Pancreas (tissue), 10 donors: Measurements from ENCODE around the gene CTIF. TPM values are rescaled to one million over a fixed set of nuclear protein-coding genes. Genes with fewer than 3 reads are reported as not detected.

Experiments
- ATAC-seq, 4 donors: fragments of 200-7000 bp; cut with Tn5 transposase; one replicate each; pipeline versions ENCODE4 v1.8.0 to v1.9.1; 2020; ENCODE audit warnings: mild to moderate bottlenecking in 4 of 4, moderate library complexity in 4 of 4
- DNase-seq, 6 donors: peaks; one replicate each; pipeline ENCODE4 v3.0.0-alpha.2; 2020
- FAIRE-seq: peaks from 2 replicates; lab custom pipeline; 2012; peaks lifted over from hg19 to GRCh38; lab: Jason Lieb, UNC
- H3K27ac ChIP-seq, 4 donors: fragments of 200-600 bp; sonication (generic); 1 replicate in 3 of 4; 2 replicates in 1 of 4; pipeline versions ENCODE4 v1.5.0 to v1.8.0; 2020
- H3K27me3 ChIP-seq, 4 donors: fragments of 200-600 bp; one replicate each; pipeline ENCODE4 v1.8.0; 2021
- H3K36me3 ChIP-seq, 3 donors: fragments of 200-600 bp; sonication (generic) in 1 of 3; one replicate each; pipeline versions ENCODE4 v1.5.0 to v1.8.0; 2020 to 2021
- H3K4me1 ChIP-seq, 3 donors: fragments of 200-600 bp; one replicate each; pipeline ENCODE4 v1.8.0; 2021
- H3K4me3 ChIP-seq, 4 donors: fragments of 200-600 bp; sonication (generic) in 2 of 4; one replicate each; pipeline versions ENCODE4 v1.5.0 to v1.8.0; 2020 to 2021
- H3K9me3 ChIP-seq, 4 donors: fragments of 200-600 bp; one replicate each; pipeline ENCODE4 v1.8.0; 2021
- WGBS, 2 donors: extraction: QIAGEN DNeasy Blood & Tissue Kit; methylation state at CpG; one replicate each; pipeline ENCODE4 v1.1.7; 2013; 5-methylcytosine and 5-hydroxymethylcytosine counted together
- intact Hi-C, 3 donors: fragments of 100-400 bp; cut with DNase I; formaldehyde crosslinking; loops; one replicate each; pipeline versions ENCODE4 v1.11.1 to v1.14.2; 2022
- polyA plus RNA-seq, 2 donors: library from polyadenylated mRNA; stranded (reverse); fragments of 200-250 nt; gene quantifications; one replicate each; pipeline ENCODE4 v1.2.3, GENCODE V29; 2013
- total RNA-seq, 6 donors: library from RNA; stranded (reverse); fragmentation: NEBNext Ultra II Directional in 4 of 6; extraction: Animal tissue kit (Norgen Biotek cat#: 25700) in 4 of 6; gene quantifications; one replicate each; pipeline versions ENCODE4 v1.2.1 to v1.2.4, GENCODE V29; 2021 to 2023
- TF ChIP-seq, protein P1 (sequence below), 4 donors: fragments of 200-600 bp; sonication (generic) in 3 of 4; IDR thresholded peaks; one replicate each; pipeline versions ENCODE4 v1.5.0 to v1.8.0; 2021; ENCODE audit warnings: antibody characterized with exemption in 4 of 4
- donor health status: healthy with polysubstance abuse.
- donor health status: DM: no; HTN: no; CAD: no; lungs with moderate emphysema.
- donor health status: DM: no; HTN: no; CAD: no.
- donor health status: control.
- donor health status: control.
- donor health status: Bipolar disorder and iron deficiency.
- donor health status: DM: yes; HTN: yes; CAD: no.
- donor health status: DM: no; HTN: no; CAD: no.
- donor health status: DM: no; HTN: no; CAD: no.
- donor health status: DM: yes; HTN: yes; CAD: no.

Gene CTIF
- total and polyA plus RNA-seq, 8 donors, result 15.1 to 27.4 (median 16.7) TPM

DNA sequence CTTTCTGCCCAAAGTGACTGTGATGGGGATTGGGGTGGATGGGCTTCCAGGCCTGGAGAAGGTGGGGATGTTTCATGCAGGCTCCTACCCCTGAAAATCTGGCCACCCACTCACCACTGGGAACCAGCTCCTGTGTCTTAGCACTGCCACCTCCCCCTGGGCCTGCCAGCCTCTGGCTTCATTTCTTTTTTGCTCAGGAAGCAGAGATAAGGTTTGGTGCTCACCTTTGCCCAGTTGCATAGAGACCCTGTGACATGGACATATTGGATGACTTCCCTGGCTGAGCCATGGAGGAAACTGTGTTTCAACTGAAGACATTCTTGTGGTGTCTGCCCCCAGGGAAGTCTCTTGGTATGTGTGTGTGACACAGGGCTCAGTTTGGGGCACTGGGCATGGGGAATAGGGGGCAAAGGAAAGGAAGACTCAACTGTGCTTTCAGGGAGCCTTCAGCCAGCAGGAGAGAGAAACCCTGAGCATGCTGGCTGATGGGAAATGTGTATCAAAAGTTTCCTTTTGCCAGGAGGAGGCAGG is 16.7 kb downstream of the CTIF start:
- Histone ChIP-seq H3K9me3 (no peaks in the 10 kb centered on the region), H3K4me1 (no peaks in the 10 kb centered on the region), H3K27me3 (no peaks in the 10 kb centered on the region), H3K27ac (no peak overlapping the region), H3K36me3 (no peaks in the 10 kb centered on the region), H3K4me3 (no peak overlapping the region)
- intact Hi-C loops, result no loop called here
- TF ChIP-seq, protein P1, sequence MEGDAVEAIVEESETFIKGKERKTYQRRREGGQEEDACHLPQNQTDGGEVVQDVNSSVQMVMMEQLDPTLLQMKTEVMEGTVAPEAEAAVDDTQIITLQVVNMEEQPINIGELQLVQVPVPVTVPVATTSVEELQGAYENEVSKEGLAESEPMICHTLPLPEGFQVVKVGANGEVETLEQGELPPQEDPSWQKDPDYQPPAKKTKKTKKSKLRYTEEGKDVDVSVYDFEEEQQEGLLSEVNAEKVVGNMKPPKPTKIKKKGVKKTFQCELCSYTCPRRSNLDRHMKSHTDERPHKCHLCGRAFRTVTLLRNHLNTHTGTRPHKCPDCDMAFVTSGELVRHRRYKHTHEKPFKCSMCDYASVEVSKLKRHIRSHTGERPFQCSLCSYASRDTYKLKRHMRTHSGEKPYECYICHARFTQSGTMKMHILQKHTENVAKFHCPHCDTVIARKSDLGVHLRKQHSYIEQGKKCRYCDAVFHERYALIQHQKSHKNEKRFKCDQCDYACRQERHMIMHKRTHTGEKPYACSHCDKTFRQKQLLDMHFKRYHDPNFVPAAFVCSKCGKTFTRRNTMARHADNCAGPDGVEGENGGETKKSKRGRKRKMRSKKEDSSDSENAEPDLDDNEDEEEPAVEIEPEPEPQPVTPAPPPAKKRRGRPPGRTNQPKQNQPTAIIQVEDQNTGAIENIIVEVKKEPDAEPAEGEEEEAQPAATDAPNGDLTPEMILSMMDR (IDR thresholded peaks at IDR 0.05), result no peak
- ATAC-seq (no peak), DNase-seq (no peak), FAIRE-seq (no peak)

DNA sequence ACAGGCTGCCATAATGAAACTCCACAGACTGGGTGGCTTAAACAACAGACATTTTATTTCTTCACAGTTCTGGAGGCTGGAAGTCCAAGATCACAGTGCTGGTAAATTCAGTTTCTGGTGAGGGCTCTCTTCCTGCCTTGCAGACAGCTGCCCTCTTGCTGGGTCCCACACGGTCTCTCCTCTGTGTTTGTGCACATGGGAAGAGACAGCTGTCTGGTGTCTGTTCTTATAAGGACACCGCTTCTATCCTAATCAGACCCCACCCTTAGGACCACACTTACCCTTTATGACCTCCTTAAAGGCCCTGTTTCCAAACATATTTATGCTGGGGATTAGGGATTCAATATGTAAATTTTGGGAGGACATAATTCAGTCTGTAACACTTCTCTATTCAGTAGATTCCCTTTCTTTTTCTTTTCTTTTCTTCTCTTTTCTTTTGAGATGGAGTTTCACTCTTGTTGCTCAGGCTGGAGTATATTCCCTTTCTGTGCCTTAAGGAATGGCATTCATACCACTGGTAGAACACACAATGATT is 18.9 kb downstream of the CTIF start:
- H3K9me3 ChIP-seq, result no peaks in the 10 kb centered on the region
- FAIRE-seq (no peak), ATAC-seq (no peak), DNase-seq (no peak)
- no peaks in the 10 kb centered on the region for H3K4me1 ChIP-seq
- TF ChIP-seq, protein P1 (IDR thresholded peaks at IDR 0.05), result no peak
- H3K36me3 ChIP-seq, result no peaks in the 10 kb centered on the region
- no peak overlapping the region for H3K4me3 ChIP-seq
- 96% methylated on average over 2 of the region's 2 CpGs for WGBS, 2 donors
- intact Hi-C loops, result no loop called here
- H3K27me3 ChIP-seq, result no peaks in the 10 kb centered on the region
- no peak overlapping the region for H3K27ac ChIP-seq

DNA sequence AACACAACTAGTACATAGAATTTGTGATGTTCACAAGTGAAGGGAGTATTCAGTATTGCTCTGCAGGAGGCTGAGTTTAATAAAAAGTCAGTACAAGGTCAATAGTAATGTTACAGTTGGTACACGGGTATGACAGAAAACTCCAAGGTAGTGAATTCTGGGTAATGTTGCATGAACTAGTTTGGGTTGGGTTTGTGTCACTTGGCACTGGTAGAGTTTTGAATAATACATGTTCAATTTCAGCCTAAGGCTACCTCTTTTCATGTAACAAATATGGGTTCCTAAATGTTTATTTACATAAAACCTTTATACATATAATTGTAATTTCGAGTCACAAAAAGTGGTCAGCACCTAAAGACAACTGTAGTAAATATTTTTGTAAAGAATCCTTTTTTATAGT is 19.4 kb downstream of the CTIF start:
- no peaks in the 10 kb centered on the region for H3K27me3 ChIP-seq
- 69 to 72% methylated on average over 2 of the region's 2 CpGs for WGBS, 2 donors
- no peak for ATAC-seq
- no peak for DNase-seq
- FAIRE-seq, result no peak
- H3K9me3 ChIP-seq, result no peaks in the 10 kb centered on the region
- no peaks in the 10 kb centered on the region for H3K36me3 ChIP-seq
- H3K27ac ChIP-seq, result no peak overlapping the region
- TF ChIP-seq, protein P1 (IDR thresholded peaks at IDR 0.05), result no peak
- no peak overlapping the region for H3K4me3 ChIP-seq
- no peaks in the 10 kb centered on the region for H3K4me1 ChIP-seq
- intact Hi-C loops, result no loop called here

DNA sequence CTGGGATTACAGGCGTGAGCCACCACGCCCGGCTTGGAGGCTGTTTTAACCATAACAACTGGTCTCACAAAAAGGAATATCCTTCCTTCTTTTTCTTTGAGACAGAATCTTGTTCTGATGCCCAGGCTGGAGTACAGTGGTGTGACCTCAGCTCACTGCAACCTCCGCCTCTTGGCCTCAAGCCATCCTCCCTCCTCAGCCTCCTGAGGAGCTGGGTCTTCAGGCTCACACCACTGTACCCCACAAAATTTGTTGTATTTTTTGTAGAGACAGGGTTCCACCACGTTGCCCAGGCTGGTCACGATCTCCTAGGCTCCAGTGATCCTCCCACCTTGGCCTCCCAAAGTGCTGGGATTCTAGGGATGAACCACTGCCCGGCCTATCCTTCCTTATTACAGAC is 21.7 kb downstream of the CTIF start:
- WGBS, 2 donors, result 95 to 98% methylated on average over 7 of the region's 7 CpGs
- H3K36me3 ChIP-seq, result no peaks in the 10 kb centered on the region
- no peaks in the 10 kb centered on the region for H3K4me1 ChIP-seq
- FAIRE-seq, result no peak
- no peaks in the 10 kb centered on the region for H3K27me3 ChIP-seq
- peak in 1 of 6 donors; percentile 10 for DNase-seq
- TF ChIP-seq, protein P1 (IDR thresholded peaks at IDR 0.05), result no peak
- no peaks in the 10 kb centered on the region for H3K9me3 ChIP-seq
- ATAC-seq, result no peak
- no peak overlapping the region for H3K27ac ChIP-seq
- H3K4me3 ChIP-seq, result no peak overlapping the region
- intact Hi-C loops, result no loop called here

DNA sequence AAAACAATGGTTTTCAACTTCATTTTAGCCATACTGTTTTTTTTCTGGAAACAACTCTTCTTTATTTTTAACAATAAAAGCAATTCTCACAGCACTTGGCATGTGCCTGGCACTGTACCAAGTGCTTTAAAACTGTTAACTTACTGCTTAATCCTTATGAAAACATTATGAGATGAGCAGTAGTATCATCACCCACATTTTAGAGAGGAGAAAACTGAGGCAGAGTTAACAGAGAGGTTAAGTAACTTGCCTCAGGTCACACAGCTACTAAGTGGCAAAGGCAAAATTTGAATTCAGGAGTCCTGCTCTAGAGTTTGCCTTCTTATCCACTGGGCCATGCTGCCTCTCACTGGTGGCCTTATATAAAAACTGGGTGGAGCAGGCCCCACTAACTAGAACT is 23.2 kb downstream of the CTIF start:
- Histone ChIP-seq H3K36me3 (no peaks in the 10 kb centered on the region), H3K4me3 (no peak overlapping the region), H3K4me1 (no peaks in the 10 kb centered on the region), H3K9me3 (no peaks in the 10 kb centered on the region), H3K27me3 (no peaks in the 10 kb centered on the region), H3K27ac (no peak overlapping the region)
- ATAC-seq (no peak), FAIRE-seq (no peak), DNase-seq (no peak)
- TF ChIP-seq, protein P1 (IDR thresholded peaks at IDR 0.05), result no peak
- intact Hi-C loops, result no loop called here
